Measurements from ENCODE around the gene LRRK1. TPM values are rescaled to one million over a fixed set of nuclear protein-coding genes. Genes with fewer than 3 reads are reported as not detected.

LRRK1 gene
- total RNA-seq, 1 experiment from 2014 or later: 7.6 TPM

DNA sequence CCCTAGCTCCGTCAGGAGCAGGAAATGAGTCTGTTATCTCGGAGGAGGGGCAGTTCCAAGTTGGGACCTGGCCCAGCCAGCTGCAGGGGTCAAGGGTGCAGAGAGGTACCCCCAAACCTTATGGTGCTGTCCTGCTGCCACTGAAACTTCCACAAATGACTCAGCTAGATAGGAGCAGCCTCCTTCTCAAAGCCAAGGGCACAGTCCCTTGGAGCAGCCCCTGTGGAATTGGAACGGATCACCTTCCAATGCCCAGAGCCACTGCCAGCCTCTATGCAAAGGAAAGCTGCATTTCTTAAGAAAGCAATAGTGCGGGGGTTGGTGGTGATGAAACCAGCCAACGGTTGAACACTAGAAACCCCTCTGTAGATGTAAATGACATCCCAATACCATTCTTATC lies 19.6 kb upstream of the LRRK1 start:
- CTCF ChIA-PET: interaction anchor here (1.4 to 2.9 kb wide), 3 partner anchors 27 to 109 kb away, joined by 3 to 10 read pairs (median 4); no protein-coding TSS in a partner anchor

More for the DNA sequence above, 19.6 kb upstream of the LRRK1 start:
- DNase-seq (ENCODE audit: low spot score) (no peak), ATAC-seq (no peak)
- no peak overlapping the region for H3K27ac Mint-ChIP-seq
- TF ChIP-seq KAT7 (CRISPR knock-in tag; IDR thresholded peaks at IDR 0.05; ENCODE audit: borderline replicate concordance) (no peak), ZNF396 (CRISPR knock-in tag; IDR thresholded peaks at IDR 0.05; ENCODE audit: borderline replicate concordance) (no peak), FOXJ3 (CRISPR knock-in tag; IDR thresholded peaks at IDR 0.05; ENCODE audit: borderline replicate concordance) (no peak), ETV6 (CRISPR knock-in tag; IDR thresholded peaks at IDR 0.05) (no peak), OVOL2 (CRISPR knock-in tag; IDR thresholded peaks at IDR 0.05; ENCODE audit: borderline replicate concordance) (no peak), JUN (CRISPR knock-in tag; IDR thresholded peaks at IDR 0.05) (no peak), MXD4 (CRISPR knock-in tag; IDR thresholded peaks at IDR 0.05; ENCODE audit: borderline replicate concordance) (no peak), NR1H2 (CRISPR knock-in tag; IDR thresholded peaks at IDR 0.05) (no peak), ZNF416 (CRISPR knock-in tag; IDR thresholded peaks at IDR 0.05) (no peak), MYBL2 (CRISPR knock-in tag; IDR thresholded peaks at IDR 0.05) (no peak), ZNF121 (CRISPR knock-in tag; IDR thresholded peaks at IDR 0.05) (no peak), NR3C1 (CRISPR knock-in tag; conservative IDR thresholded peaks at IDR 0.05; ENCODE audit: low read depth) (no peak), PRRX2 (CRISPR knock-in tag; IDR thresholded peaks at IDR 0.05) (no peak), NR2C2 (CRISPR knock-in tag; IDR thresholded peaks at IDR 0.05) (no peak)
- TF ChIP-seq, protein P1, sequence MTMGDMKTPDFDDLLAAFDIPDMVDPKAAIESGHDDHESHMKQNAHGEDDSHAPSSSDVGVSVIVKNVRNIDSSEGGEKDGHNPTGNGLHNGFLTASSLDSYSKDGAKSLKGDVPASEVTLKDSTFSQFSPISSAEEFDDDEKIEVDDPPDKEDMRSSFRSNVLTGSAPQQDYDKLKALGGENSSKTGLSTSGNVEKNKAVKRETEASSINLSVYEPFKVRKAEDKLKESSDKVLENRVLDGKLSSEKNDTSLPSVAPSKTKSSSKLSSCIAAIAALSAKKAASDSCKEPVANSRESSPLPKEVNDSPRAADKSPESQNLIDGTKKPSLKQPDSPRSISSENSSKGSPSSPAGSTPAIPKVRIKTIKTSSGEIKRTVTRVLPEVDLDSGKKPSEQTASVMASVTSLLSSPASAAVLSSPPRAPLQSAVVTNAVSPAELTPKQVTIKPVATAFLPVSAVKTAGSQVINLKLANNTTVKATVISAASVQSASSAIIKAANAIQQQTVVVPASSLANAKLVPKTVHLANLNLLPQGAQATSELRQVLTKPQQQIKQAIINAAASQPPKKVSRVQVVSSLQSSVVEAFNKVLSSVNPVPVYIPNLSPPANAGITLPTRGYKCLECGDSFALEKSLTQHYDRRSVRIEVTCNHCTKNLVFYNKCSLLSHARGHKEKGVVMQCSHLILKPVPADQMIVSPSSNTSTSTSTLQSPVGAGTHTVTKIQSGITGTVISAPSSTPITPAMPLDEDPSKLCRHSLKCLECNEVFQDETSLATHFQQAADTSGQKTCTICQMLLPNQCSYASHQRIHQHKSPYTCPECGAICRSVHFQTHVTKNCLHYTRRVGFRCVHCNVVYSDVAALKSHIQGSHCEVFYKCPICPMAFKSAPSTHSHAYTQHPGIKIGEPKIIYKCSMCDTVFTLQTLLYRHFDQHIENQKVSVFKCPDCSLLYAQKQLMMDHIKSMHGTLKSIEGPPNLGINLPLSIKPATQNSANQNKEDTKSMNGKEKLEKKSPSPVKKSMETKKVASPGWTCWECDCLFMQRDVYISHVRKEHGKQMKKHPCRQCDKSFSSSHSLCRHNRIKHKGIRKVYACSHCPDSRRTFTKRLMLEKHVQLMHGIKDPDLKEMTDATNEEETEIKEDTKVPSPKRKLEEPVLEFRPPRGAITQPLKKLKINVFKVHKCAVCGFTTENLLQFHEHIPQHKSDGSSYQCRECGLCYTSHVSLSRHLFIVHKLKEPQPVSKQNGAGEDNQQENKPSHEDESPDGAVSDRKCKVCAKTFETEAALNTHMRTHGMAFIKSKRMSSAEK (CRISPR knock-in tag; IDR thresholded peaks at IDR 0.05; ENCODE audit: borderline replicate concordance): no peak
- TF ChIP-seq, protein P2, sequence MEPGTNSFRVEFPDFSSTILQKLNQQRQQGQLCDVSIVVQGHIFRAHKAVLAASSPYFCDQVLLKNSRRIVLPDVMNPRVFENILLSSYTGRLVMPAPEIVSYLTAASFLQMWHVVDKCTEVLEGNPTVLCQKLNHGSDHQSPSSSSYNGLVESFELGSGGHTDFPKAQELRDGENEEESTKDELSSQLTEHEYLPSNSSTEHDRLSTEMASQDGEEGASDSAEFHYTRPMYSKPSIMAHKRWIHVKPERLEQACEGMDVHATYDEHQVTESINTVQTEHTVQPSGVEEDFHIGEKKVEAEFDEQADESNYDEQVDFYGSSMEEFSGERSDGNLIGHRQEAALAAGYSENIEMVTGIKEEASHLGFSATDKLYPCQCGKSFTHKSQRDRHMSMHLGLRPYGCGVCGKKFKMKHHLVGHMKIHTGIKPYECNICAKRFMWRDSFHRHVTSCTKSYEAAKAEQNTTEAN (CRISPR knock-in tag; IDR thresholded peaks at IDR 0.05): no peak
- TF ChIP-seq, protein P3, sequence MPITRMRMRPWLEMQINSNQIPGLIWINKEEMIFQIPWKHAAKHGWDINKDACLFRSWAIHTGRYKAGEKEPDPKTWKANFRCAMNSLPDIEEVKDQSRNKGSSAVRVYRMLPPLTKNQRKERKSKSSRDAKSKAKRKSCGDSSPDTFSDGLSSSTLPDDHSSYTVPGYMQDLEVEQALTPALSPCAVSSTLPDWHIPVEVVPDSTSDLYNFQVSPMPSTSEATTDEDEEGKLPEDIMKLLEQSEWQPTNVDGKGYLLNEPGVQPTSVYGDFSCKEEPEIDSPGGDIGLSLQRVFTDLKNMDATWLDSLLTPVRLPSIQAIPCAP (CRISPR knock-in tag; IDR thresholded peaks at IDR 0.05): no peak
- TF ChIP-seq, protein P4, sequence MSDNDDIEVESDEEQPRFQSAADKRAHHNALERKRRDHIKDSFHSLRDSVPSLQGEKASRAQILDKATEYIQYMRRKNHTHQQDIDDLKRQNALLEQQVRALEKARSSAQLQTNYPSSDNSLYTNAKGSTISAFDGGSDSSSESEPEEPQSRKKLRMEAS (CRISPR knock-in tag; IDR thresholded peaks at IDR 0.05): no peak
- TF ChIP-seq, protein P5, sequence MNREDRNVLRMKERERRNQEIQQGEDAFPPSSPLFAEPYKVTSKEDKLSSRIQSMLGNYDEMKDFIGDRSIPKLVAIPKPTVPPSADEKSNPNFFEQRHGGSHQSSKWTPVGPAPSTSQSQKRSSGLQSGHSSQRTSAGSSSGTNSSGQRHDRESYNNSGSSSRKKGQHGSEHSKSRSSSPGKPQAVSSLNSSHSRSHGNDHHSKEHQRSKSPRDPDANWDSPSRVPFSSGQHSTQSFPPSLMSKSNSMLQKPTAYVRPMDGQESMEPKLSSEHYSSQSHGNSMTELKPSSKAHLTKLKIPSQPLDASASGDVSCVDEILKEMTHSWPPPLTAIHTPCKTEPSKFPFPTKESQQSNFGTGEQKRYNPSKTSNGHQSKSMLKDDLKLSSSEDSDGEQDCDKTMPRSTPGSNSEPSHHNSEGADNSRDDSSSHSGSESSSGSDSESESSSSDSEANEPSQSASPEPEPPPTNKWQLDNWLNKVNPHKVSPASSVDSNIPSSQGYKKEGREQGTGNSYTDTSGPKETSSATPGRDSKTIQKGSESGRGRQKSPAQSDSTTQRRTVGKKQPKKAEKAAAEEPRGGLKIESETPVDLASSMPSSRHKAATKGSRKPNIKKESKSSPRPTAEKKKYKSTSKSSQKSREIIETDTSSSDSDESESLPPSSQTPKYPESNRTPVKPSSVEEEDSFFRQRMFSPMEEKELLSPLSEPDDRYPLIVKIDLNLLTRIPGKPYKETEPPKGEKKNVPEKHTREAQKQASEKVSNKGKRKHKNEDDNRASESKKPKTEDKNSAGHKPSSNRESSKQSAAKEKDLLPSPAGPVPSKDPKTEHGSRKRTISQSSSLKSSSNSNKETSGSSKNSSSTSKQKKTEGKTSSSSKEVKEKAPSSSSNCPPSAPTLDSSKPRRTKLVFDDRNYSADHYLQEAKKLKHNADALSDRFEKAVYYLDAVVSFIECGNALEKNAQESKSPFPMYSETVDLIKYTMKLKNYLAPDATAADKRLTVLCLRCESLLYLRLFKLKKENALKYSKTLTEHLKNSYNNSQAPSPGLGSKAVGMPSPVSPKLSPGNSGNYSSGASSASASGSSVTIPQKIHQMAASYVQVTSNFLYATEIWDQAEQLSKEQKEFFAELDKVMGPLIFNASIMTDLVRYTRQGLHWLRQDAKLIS (CRISPR knock-in tag; IDR thresholded peaks at IDR 0.05; ENCODE audit: borderline replicate concordance): no peak
- TF ChIP-seq, protein P6, sequence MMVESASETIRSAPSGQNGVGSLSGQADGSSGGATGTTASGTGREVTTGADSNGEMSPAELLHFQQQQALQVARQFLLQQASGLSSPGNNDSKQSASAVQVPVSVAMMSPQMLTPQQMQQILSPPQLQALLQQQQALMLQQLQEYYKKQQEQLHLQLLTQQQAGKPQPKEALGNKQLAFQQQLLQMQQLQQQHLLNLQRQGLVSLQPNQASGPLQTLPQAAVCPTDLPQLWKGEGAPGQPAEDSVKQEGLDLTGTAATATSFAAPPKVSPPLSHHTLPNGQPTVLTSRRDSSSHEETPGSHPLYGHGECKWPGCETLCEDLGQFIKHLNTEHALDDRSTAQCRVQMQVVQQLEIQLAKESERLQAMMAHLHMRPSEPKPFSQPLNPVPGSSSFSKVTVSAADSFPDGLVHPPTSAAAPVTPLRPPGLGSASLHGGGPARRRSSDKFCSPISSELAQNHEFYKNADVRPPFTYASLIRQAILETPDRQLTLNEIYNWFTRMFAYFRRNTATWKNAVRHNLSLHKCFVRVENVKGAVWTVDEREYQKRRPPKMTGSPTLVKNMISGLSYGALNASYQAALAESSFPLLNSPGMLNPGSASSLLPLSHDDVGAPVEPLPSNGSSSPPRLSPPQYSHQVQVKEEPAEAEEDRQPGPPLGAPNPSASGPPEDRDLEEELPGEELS (CRISPR knock-in tag; IDR thresholded peaks at IDR 0.05): no peak
- peaks cover 7% of the 10 kb centered on the region; the same call in 1 of the 2 replicates for H3K4me1 Mint-ChIP-seq
- H3K4me3 Mint-ChIP-seq: no peak overlapping the region
- H3K9me3 Mint-ChIP-seq: peaks cover 7% of the 10 kb centered on the region; the same call in 1 of the 2 replicates
- POLR2A ChIA-PET: no interaction called here
- peaks cover 3% of the 10 kb centered on the region for H3K36me3 Mint-ChIP-seq
- no peaks in the 10 kb centered on the region for H3K27me3 Mint-ChIP-seq (ENCODE audit: low read depth)

Measured in WTC11 (cell line).